GM12865 (cell line): Measurements from ENCODE around the gene CHSY1.

Source experiments
- DNase-seq: peaks from one replicate; pipeline ENCODE4 v3.0.0; 2010; ENCODE audit warnings: low read depth
- H3K4me3 ChIP-seq: 2 replicates; pipeline ENCODE4 v1.5.1; 2011; ENCODE audit warnings: mild to moderate bottlenecking, low read depth, low read length, control low read depth
- TF ChIP-seq, protein P1 (sequence below): IDR thresholded peaks from 2 replicates; pipeline ENCODE4 v1.5.1; 2011; ENCODE audit warnings: low read length, control low read depth, low read depth, inconsistent platforms; ENCODE audit not compliant: insufficient read depth; ENCODE audit errors: missing control alignments

Gene CHSY1

GRCh38 chr15:101246824-101247745 lies 4.8 kb downstream of the CHSY1 start:
- no peak overlapping the region for H3K4me3 ChIP-seq
- no peak for DNase-seq

DNA sequence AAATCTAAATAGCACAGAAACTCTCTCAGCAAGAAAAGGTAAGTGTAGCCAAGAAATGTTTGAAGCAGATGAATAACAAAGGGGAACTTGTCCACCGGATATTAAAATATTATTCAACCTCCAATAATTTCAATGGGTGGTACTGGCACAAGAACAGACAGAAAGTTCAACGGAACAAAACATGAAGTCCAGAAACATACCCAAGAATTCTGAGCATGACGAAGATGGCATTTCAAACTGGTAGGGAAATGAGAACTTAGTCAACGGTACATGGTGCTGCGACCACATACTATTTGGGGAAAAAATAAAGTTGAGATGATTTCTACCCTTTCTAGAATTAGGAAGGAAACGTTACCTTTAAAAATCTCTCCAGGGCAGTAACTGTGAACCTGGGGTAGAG lies 5.5 kb downstream of the CHSY1 start:
- DNase-seq, result no peak
- TF ChIP-seq, protein P1, sequence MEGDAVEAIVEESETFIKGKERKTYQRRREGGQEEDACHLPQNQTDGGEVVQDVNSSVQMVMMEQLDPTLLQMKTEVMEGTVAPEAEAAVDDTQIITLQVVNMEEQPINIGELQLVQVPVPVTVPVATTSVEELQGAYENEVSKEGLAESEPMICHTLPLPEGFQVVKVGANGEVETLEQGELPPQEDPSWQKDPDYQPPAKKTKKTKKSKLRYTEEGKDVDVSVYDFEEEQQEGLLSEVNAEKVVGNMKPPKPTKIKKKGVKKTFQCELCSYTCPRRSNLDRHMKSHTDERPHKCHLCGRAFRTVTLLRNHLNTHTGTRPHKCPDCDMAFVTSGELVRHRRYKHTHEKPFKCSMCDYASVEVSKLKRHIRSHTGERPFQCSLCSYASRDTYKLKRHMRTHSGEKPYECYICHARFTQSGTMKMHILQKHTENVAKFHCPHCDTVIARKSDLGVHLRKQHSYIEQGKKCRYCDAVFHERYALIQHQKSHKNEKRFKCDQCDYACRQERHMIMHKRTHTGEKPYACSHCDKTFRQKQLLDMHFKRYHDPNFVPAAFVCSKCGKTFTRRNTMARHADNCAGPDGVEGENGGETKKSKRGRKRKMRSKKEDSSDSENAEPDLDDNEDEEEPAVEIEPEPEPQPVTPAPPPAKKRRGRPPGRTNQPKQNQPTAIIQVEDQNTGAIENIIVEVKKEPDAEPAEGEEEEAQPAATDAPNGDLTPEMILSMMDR, result no peak
- no peak overlapping the region for H3K4me3 ChIP-seq

More at GRCh38 chr15:101246824-101247745, 4.8 kb downstream of the CHSY1 start:
- TF ChIP-seq, protein P1, result no peak

DNA sequence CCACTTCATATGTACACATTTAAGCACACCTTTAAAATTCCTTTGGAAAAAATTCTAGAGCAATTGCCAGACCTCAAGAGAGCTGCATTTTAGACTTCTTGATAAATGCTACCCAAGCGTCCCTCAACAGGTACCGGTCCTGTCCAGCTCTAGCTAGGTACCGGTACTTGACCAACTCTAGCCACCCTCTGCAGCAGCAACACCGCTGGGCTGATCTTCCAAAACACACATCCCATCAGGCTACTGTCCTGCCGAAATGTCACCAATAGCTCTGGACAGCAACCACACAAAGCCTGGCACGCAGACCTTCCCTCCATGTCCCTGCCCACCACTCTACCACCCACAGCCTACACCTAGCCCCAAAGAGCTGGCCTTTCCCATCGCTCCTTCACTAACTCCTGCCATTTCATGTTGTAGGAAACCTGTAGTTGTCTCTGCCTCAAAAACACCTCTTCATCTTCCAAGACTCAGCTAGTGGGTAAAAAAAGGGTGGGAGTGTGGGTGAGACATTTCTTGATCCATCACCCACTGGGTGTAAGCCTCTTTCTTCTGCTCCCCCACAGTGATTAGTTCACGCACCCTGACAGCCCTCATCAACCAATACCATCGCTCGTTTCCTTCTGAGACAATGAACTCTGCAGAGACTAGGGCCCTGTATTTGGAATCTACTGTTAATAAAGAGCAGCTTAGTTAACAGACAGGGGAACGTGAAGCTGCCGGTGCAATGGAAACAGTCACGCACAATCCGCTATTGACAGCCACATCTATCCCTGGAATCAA lies 6.8 kb downstream of the CHSY1 start:
- H3K4me3 ChIP-seq, result no peak overlapping the region
- TF ChIP-seq, protein P1, result no peak
- no peak for DNase-seq

- no peak overlapping the region for H3K4me3 ChIP-seq
- no peak for DNase-seq
- TF ChIP-seq, protein P1, result no peak
These were observed 7.6 kb downstream of the CHSY1 start for GRCh38 chr15:101244036-101244781.

DNA sequence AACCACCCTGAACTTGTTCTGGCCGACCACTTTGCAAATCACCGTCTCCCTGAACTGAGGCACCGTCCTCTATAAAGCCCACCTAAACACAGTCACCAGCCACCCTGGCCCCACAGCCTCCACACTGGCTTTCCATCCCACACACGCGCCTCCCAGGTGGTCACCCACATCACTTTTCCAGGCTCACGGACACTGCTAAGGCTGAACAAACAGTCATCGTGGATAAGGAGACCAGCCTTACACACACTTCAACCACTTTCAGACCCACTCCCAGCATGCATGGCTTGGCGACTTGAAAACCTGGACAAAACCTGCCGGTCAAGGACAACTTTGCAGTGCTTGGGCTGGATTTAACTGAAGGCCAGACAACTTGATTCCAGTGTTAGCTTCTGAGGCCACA lies 8.4 kb downstream of the CHSY1 start:
- H3K4me3 ChIP-seq, result no peak overlapping the region
- DNase-seq, result no peak
- TF ChIP-seq, protein P1, result no peak

DNA sequence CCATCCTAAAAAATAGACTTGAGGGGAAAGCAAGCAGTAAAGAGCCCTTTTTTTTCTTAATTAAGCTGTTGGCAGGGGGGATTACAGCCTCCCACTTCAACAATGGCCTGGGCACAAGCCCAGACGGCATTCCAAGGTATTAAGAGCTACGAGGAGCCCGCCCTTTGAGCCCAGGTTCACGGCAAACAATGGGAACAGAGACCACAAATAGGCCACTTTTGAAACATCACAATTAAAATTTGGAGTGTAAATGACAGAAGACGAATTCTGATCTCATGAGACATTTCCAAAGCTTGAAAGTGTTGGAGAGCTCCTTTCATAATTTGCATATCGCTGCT lies 8.9 kb downstream of the CHSY1 start:
- no peak for DNase-seq
- TF ChIP-seq, protein P1, result no peak
- H3K4me3 ChIP-seq, result no peak overlapping the region
